ENCODE data around the gene LDB3.
A peak's percentile ranks its signal among the peaks of the same experiment; 100 is the strongest.

LDB3 gene

GRCh38 chr10:86706401-86706841, 38.1 kb downstream of the LDB3 start:
- DNase-seq (ENCODE audit: low spot score): no peak

GRCh38 chr10:86706977-86707376, 38.7 kb downstream of the LDB3 start:
- no peak for DNase-seq (ENCODE audit: low spot score)

GRCh38 chr10:86707505-86707904, 39.2 kb downstream of the LDB3 start:
- DNase-seq (ENCODE audit: low spot score): no peak

- DNase-seq (ENCODE audit: low spot score): no peak
These were observed 39.9 kb downstream of the LDB3 start for GRCh38 chr10:86708068-86708782.

GRCh38 chr10:86708783-86709380, 40.6 kb downstream of the LDB3 start:
- DNase-seq (ENCODE audit: low spot score): no peak

GRCh38 chr10:86709396-86710185, 41.3 kb downstream of the LDB3 start:
- DNase-seq (ENCODE audit: low spot score): no peak

- peak; percentile 99 for DNase-seq (ENCODE audit: low spot score)
These were observed 42.7 kb downstream of the LDB3 start for GRCh38 chr10:86710987-86711512.

GRCh38 chr10:86711513-86712316, 43.4 kb downstream of the LDB3 start:
- peak; percentile 86 for DNase-seq (ENCODE audit: low spot score)

GRCh38 chr10:86712317-86712707, 44.0 kb downstream of the LDB3 start:
- no peak for DNase-seq (ENCODE audit: low spot score)

GRCh38 chr10:86715156-86715795, 47.0 kb downstream of the LDB3 start:
- no peak for DNase-seq (ENCODE audit: low spot score)

GRCh38 chr10:86715836-86716235, 47.5 kb downstream of the LDB3 start:
- DNase-seq (ENCODE audit: low spot score): no peak

GRCh38 chr10:86716466-86716865, 48.2 kb downstream of the LDB3 start:
- DNase-seq (ENCODE audit: low spot score): no peak

- DNase-seq (ENCODE audit: low spot score): no peak
These were observed 50.2 kb downstream of the LDB3 start for GRCh38 chr10:86718556-86718955.

- DNase-seq (ENCODE audit: low spot score): no peak
These were observed 52.9 kb downstream of the LDB3 start for GRCh38 chr10:86721232-86721631.

- DNase-seq (ENCODE audit: low spot score): no peak
These were observed 54.7 kb downstream of the LDB3 start for GRCh38 chr10:86723009-86723408.

GRCh38 chr10:86724445-86724844, 56.1 kb downstream of the LDB3 start:
- no peak for DNase-seq (ENCODE audit: low spot score)

- no peak for DNase-seq (ENCODE audit: low spot score)
These were observed 57.8 kb downstream of the LDB3 start for GRCh38 chr10:86725980-86726676.

GRCh38 chr10:86726677-86726999, 58.3 kb downstream of the LDB3 start:
- no peak for DNase-seq (ENCODE audit: low spot score)

- DNase-seq (ENCODE audit: low spot score): no peak
These were observed 59.2 kb downstream of the LDB3 start for GRCh38 chr10:86727470-86727869.

- no peak for DNase-seq (ENCODE audit: low spot score)
These were observed 59.7 kb downstream of the LDB3 start for GRCh38 chr10:86728056-86728455.

- no peak for DNase-seq (ENCODE audit: low spot score)
These were observed 61.4 kb downstream of the LDB3 start for GRCh38 chr10:86729677-86730076.

All from GM03348 (cell line).